ENCODE results near the gene GABRR2. TPM values are rescaled to one million over a fixed set of nuclear protein-coding genes. Genes with fewer than 3 reads are reported as not detected.
A peak's percentile ranks its signal among the peaks of the same experiment; 100 is the strongest.

The GABRR2 gene
- total RNA-seq, 1 donor from 2014 or later, result 1.5 TPM

DNA sequence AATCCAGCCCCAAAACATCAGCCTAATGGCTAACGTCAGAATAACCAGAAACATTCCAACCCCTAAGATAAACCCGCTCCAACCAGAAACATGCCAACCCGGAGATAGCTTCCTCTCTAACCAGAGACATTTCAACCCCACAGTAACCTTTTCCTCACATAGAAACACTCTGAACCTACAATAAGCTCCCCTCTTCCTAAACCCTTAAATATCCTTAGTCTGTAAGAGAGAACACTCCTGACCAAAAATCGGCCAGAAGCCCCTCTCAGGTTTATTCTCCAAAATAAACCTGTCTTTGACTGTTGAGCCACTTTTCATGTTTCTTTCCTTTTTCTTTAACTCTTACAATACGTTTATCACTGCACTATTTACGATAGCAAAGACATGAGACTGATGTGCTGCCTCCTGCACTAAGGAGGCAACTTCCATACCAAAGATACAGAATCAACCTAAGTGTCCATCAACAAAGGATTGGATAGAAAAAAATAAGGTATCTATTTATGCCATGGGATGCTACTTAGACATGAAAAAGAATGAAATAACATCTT, 5.0 kb upstream of the GABRR2 start:
- Histone ChIP-seq H3K9me3 (no peaks in the 10 kb centered on the region), H3K4me3 (no peak overlapping the region), H3K27me3 (no peaks in the 10 kb centered on the region), H3K27ac (no peak overlapping the region), H3K4me1 (no peaks in the 10 kb centered on the region), H3K36me3 (no peaks in the 10 kb centered on the region)
- intact Hi-C loops (cut with DNase I), result no loop called here
- TF ChIP-seq POLR2A (IDR thresholded peaks at IDR 0.05) (no peak), POLR2AphosphoS5 (IDR thresholded peaks at IDR 0.05; ENCODE audit: insufficient read depth in 1 of 2, low read depth in 1 of 2) (no peak)
- TF ChIP-seq, protein P1, sequence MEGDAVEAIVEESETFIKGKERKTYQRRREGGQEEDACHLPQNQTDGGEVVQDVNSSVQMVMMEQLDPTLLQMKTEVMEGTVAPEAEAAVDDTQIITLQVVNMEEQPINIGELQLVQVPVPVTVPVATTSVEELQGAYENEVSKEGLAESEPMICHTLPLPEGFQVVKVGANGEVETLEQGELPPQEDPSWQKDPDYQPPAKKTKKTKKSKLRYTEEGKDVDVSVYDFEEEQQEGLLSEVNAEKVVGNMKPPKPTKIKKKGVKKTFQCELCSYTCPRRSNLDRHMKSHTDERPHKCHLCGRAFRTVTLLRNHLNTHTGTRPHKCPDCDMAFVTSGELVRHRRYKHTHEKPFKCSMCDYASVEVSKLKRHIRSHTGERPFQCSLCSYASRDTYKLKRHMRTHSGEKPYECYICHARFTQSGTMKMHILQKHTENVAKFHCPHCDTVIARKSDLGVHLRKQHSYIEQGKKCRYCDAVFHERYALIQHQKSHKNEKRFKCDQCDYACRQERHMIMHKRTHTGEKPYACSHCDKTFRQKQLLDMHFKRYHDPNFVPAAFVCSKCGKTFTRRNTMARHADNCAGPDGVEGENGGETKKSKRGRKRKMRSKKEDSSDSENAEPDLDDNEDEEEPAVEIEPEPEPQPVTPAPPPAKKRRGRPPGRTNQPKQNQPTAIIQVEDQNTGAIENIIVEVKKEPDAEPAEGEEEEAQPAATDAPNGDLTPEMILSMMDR (IDR thresholded peaks at IDR 0.05), result no peak
- no peak for DNase-seq (ENCODE audit: extremely low spot score in 2 of 2)

DNA sequence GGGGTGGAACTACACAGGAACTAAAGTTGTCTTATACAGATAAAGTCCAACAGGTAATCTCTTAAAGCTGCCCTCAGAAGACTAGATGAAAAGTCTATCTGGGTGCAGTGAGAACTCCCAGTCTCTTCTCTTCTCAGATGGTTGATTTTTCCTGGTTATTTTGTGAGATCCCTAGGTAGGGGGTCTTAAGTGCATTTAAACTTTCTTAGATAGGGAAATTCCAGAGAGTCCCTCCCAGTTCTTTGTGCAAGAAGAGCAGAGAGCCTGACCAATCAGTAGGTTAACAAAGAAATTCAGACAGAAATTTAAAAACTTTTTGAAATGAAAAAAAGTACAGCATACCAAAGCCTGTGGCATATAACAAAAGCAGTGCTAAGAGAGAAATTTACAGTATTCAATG, 2.0 kb upstream of the GABRR2 start:
- intact Hi-C loops (cut with DNase I), result no loop called here

DNA sequence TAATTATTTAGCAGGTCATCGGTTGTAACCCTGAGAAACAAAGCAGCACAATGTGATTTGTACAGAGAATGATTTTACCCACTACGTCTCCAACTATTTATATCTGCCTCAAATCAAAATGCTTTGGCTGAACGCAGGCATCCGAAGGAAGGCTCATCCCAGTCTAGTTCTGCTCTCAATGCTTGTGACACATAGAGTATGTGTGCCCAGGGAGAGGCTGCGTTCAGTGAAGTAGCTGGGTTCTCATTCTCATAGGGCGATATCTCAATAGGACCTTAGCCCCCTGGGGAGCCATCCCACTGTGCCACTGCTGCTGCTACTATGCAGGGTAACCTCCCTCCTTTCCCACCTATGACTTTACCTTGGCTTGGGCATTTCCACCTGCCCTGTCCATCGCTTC, 407 bp downstream of the GABRR2 start:
- TF ChIP-seq POLR2A (IDR thresholded peaks at IDR 0.05), result no peak
- TF ChIP-seq, protein P1 (IDR thresholded peaks at IDR 0.05), result no peak
- no peak for TF ChIP-seq POLR2AphosphoS5 (IDR thresholded peaks at IDR 0.05; ENCODE audit: insufficient read depth in 1 of 2, low read depth in 1 of 2)
- Histone ChIP-seq H3K4me3 (no peak overlapping the region), H3K4me1 (peaks cover 25% of the 10 kb centered on the region), H3K36me3 (no peaks in the 10 kb centered on the region), H3K27ac (no peak overlapping the region), H3K9me3 (no peaks in the 10 kb centered on the region), H3K27me3 (no peaks in the 10 kb centered on the region)
- intact Hi-C loops (cut with DNase I), result no loop called here
- no peak for DNase-seq (ENCODE audit: extremely low spot score in 2 of 2)

More for the DNA sequence above, 2.0 kb upstream of the GABRR2 start:
- H3K4me1 ChIP-seq, result peaks cover 17% of the 10 kb centered on the region
- H3K4me3 ChIP-seq, result no peak overlapping the region
- no peak for TF ChIP-seq POLR2A (IDR thresholded peaks at IDR 0.05)
- no peak for TF ChIP-seq POLR2AphosphoS5 (IDR thresholded peaks at IDR 0.05; ENCODE audit: insufficient read depth in 1 of 2, low read depth in 1 of 2)
- TF ChIP-seq, protein P1 (IDR thresholded peaks at IDR 0.05), result no peak
- no peak for DNase-seq (ENCODE audit: extremely low spot score in 2 of 2)
- no peaks in the 10 kb centered on the region for H3K27me3 ChIP-seq
- no peaks in the 10 kb centered on the region for H3K9me3 ChIP-seq
- no peak overlapping the region for H3K27ac ChIP-seq
- H3K36me3 ChIP-seq, result no peaks in the 10 kb centered on the region

DNA sequence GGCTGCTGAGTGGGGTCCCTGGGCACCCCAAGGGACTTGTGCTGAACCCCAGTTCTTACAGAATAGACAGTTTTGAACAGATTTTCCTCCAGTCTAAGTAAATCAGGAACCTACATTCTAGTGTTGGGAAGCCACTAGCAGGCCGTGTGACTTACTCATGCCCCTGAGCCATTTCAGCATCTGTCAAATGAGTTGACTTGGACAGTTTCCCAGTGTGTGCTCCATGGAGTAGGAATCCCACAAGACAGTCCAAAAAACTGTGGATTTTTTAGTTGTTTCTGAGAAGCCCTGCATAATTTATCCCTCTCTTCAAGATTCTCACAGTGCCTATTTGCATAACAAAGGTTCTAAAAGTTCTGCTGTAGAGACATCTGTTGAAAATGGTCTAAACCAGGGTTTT, 2.1 kb downstream of the GABRR2 start:
- intact Hi-C loops (cut with DNase I), result no loop called here
- H3K27ac ChIP-seq, result peak overlapping the region; percentile 74
- TF ChIP-seq POLR2AphosphoS5 (IDR thresholded peaks at IDR 0.05; ENCODE audit: insufficient read depth in 1 of 2, low read depth in 1 of 2), result no peak
- TF ChIP-seq, protein P1 (IDR thresholded peaks at IDR 0.05), result no peak
- TF ChIP-seq POLR2A (IDR thresholded peaks at IDR 0.05), result no peak
- H3K4me1 ChIP-seq, result peaks cover 25% of the 10 kb centered on the region
- H3K4me3 ChIP-seq, result no peak overlapping the region
- no peaks in the 10 kb centered on the region for H3K36me3 ChIP-seq
- H3K9me3 ChIP-seq, result no peaks in the 10 kb centered on the region
- no peaks in the 10 kb centered on the region for H3K27me3 ChIP-seq
- no peak for DNase-seq (ENCODE audit: extremely low spot score in 2 of 2)

DNA sequence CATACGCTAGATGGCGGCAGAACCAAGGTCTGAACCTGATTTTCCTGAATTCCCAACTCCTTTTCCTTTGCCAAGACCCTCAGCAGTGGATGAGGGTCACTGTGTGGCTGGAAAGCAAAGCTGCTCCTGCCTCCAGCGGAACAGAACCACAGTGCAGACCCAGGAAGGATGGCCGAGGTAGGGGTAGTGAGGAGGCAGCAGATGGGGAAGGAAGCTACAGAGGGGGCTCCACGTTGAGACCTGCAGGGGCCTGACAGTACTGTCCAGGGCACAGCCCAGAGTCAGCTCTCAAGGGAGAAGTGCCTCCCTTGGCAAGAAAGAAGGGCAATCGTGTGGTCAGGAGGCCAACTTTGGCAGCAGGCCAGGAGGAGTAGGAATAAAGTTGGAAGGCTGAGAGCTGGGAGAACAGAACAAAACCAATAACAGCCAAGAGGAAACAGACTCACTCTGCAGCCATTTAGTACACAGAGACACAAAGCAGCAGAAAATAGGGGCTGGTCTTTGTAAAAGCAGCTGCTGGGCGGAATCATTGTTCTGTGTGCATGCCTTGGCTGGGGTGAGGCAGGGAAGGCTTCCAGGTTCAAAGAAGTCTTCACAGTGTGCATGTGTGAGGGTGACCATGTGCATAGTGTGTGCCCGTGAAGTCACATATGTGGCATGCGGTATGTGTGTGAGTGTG, 3.1 kb downstream of the GABRR2 start:
- Histone ChIP-seq H3K9me3 (no peaks in the 10 kb centered on the region), H3K4me1 (peaks cover 25% of the 10 kb centered on the region), H3K27ac (peak overlapping the region; percentile 74), H3K4me3 (peak overlapping the region in 1 of 2 donors; percentile 21), H3K36me3 (no peaks in the 10 kb centered on the region), H3K27me3 (no peaks in the 10 kb centered on the region)
- TF ChIP-seq POLR2AphosphoS5 (IDR thresholded peaks at IDR 0.05; ENCODE audit: insufficient read depth in 1 of 2, low read depth in 1 of 2) (peak in 1 of 2 donors; percentile 20), POLR2A (IDR thresholded peaks at IDR 0.05) (no peak)
- TF ChIP-seq, protein P1 (IDR thresholded peaks at IDR 0.05), result peak in 2 of 3 experiments; percentile 27 to 29
- DNase-seq (ENCODE audit: extremely low spot score in 2 of 2), result no peak
- intact Hi-C loops (cut with DNase I), result no loop called here

Measured in vagina (tissue), 2 donors.